ENCODE results near the gene DOCK1.
"Not testable (repeated sequence)": the region's sequence is repeated elsewhere in the genome, so short reads cannot be mapped to it uniquely, and the experiment has no call there.

DOCK1 gene

GRCh38 chr10:126880926-126881325 is 24.3 kb upstream of the DOCK1 start:
- Histone ChIP-seq H3K27ac (ENCODE audit: poor library complexity, severe bottlenecking) (no peak overlapping the region), H3K4me1 (ENCODE audit: insufficient read depth, poor library complexity, severe bottlenecking) (no peaks in the 10 kb centered on the region), H3K4me3 (ENCODE audit: severe bottlenecking) (no peak overlapping the region), H3K27me3 (ENCODE audit: insufficient read depth, poor library complexity, severe bottlenecking) (no peaks in the 10 kb centered on the region), H3K36me3 (ENCODE audit: low read depth) (no peaks in the 10 kb centered on the region), H3K9me3 (ENCODE audit: severe bottlenecking) (no peaks in the 10 kb centered on the region)
- ATAC-seq (ENCODE audit: low read depth), result no peak
- TF ChIP-seq CTCF (IDR thresholded peaks at IDR 0.05; ENCODE audit: poor library complexity, severe bottlenecking), result no peak
- DNase-seq (ENCODE audit: low spot score), result no peak

- not testable (repeated sequence) for H3K4me3 ChIP-seq (ENCODE audit: severe bottlenecking); H3K9me3 ChIP-seq (ENCODE audit: severe bottlenecking); H3K36me3 ChIP-seq (ENCODE audit: low read depth); H3K4me1 ChIP-seq (ENCODE audit: insufficient read depth, poor library complexity, severe bottlenecking); DNase-seq (ENCODE audit: low spot score); H3K27ac ChIP-seq (ENCODE audit: poor library complexity, severe bottlenecking); ATAC-seq (ENCODE audit: low read depth); H3K27me3 ChIP-seq (ENCODE audit: insufficient read depth, poor library complexity, severe bottlenecking)
Observed at GRCh38 chr10:126882055-126882454, 23.2 kb upstream of the DOCK1 start.

- not testable (repeated sequence) for H3K4me3 ChIP-seq (ENCODE audit: severe bottlenecking); H3K27me3 ChIP-seq (ENCODE audit: insufficient read depth, poor library complexity, severe bottlenecking); H3K4me1 ChIP-seq (ENCODE audit: insufficient read depth, poor library complexity, severe bottlenecking); DNase-seq (ENCODE audit: low spot score); H3K36me3 ChIP-seq (ENCODE audit: low read depth); H3K27ac ChIP-seq (ENCODE audit: poor library complexity, severe bottlenecking); H3K9me3 ChIP-seq (ENCODE audit: severe bottlenecking)
- ATAC-seq (ENCODE audit: low read depth), result peak; percentile 77
Observed at GRCh38 chr10:126888436-126888835, 16.8 kb upstream of the DOCK1 start.

GRCh38 chr10:126889421-126889820 is 15.8 kb upstream of the DOCK1 start:
- no peaks in the 10 kb centered on the region for H3K27me3 ChIP-seq (ENCODE audit: insufficient read depth, poor library complexity, severe bottlenecking)
- TF ChIP-seq CTCF (IDR thresholded peaks at IDR 0.05; ENCODE audit: poor library complexity, severe bottlenecking), result no peak
- H3K27ac ChIP-seq (ENCODE audit: poor library complexity, severe bottlenecking), result no peak overlapping the region
- no peak for ATAC-seq (ENCODE audit: low read depth)
- no peak for DNase-seq (ENCODE audit: low spot score)
- H3K4me1 ChIP-seq (ENCODE audit: insufficient read depth, poor library complexity, severe bottlenecking), result no peaks in the 10 kb centered on the region
- no peak overlapping the region for H3K4me3 ChIP-seq (ENCODE audit: severe bottlenecking)
- no peaks in the 10 kb centered on the region for H3K9me3 ChIP-seq (ENCODE audit: severe bottlenecking)
- no peaks in the 10 kb centered on the region for H3K36me3 ChIP-seq (ENCODE audit: low read depth)

- not testable (repeated sequence) for ATAC-seq (ENCODE audit: low read depth); DNase-seq (ENCODE audit: low spot score); H3K36me3 ChIP-seq (ENCODE audit: low read depth); H3K27ac ChIP-seq (ENCODE audit: poor library complexity, severe bottlenecking); H3K27me3 ChIP-seq (ENCODE audit: insufficient read depth, poor library complexity, severe bottlenecking); H3K4me3 ChIP-seq (ENCODE audit: severe bottlenecking); H3K9me3 ChIP-seq (ENCODE audit: severe bottlenecking); H3K4me1 ChIP-seq (ENCODE audit: insufficient read depth, poor library complexity, severe bottlenecking)
Observed at GRCh38 chr10:126890797-126891196, 14.4 kb upstream of the DOCK1 start.

GRCh38 chr10:126892226-126893175 is 12.7 kb upstream of the DOCK1 start:
- no peaks in the 10 kb centered on the region for H3K9me3 ChIP-seq (ENCODE audit: severe bottlenecking)
- no peak for TF ChIP-seq CTCF (IDR thresholded peaks at IDR 0.05; ENCODE audit: poor library complexity, severe bottlenecking)
- ATAC-seq (ENCODE audit: low read depth) (no peak), DNase-seq (ENCODE audit: low spot score) (no peak)
- H3K27me3 ChIP-seq (ENCODE audit: insufficient read depth, poor library complexity, severe bottlenecking), result no peaks in the 10 kb centered on the region
- H3K4me1 ChIP-seq (ENCODE audit: insufficient read depth, poor library complexity, severe bottlenecking), result no peaks in the 10 kb centered on the region
- H3K36me3 ChIP-seq (ENCODE audit: low read depth), result no peaks in the 10 kb centered on the region
- H3K27ac ChIP-seq (ENCODE audit: poor library complexity, severe bottlenecking), result no peak overlapping the region
- no peak overlapping the region for H3K4me3 ChIP-seq (ENCODE audit: severe bottlenecking)

Measured in RWPE2 (cell line).